ENCODE data around the gene PLA2G4B.
A peak's percentile ranks its signal among the peaks of the same experiment; 100 is the strongest.

PLA2G4B gene

DNA sequence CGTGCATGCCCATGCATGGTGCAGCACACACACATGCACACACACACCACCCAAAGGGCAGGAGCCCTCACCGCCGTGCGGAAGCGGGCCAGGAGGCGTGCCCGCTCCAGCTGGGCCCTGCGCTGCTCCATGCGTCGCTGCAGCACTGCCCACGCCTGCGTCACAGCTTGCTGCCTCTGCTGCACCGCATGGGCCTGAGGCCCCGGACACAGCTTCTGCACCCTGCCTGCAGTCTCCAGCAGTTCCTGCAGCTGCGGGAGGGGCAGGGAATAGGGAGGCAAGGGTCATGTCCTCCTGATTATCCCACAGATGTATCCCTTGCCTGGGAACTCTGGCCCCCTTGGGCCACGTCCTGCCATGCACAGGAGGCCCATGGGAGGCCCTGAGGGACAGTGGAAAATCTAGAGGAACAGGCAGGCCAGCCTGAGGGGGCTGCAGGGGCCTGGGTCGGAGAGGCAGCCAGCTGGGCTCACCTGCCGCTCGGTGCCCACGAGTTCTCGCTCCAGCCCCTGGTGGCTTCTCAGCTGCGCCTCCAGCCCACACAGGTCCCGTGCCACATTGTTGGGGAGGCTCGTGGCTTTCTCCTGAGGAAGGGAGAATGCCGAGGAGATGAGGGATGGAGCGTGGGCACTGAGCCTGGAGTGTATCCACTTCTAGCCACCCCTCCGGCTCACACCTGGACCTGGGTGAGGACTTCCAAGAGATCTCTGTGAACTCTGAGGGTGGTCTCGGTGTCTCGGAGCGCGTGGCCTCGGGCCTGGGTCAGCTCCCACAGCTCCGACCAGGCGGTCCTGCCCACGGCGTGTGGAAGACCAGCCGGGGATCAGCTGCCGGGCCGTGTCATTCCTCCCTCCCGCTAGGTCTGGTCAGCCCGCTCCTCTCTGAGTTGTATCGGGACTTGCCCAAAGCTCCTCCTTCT is 31.4 kb downstream of the PLA2G4B start:
- DNase-seq, result no peak

DNA sequence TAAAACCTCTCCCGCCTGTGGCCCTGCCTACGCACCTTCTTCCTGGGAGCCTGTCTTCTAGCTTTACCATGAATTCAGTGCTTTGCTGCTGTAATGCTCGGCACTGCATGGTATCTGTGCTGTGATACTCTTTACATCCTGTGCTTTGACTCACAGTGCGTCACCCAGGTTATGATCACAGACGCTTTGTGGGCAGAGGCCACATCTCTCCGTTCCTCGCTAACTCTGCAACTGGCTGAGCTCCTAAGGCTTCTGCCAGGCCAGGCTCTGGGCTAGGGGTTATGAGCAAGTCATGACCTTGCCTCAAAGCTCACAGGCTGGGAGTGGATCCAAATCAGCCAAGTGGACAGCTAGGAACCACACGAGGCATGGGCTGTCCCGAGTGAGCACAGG is 32.0 kb downstream of the PLA2G4B start:
- DNase-seq, result peak in 2 of 58 donors; percentile 15 to 22

GRCh38 chr15:41871175-41871905 is 32.7 kb downstream of the PLA2G4B start:
- DNase-seq, result no peak

GRCh38 chr15:41872166-41872747 is 33.6 kb downstream of the PLA2G4B start:
- no peak for DNase-seq

DNA sequence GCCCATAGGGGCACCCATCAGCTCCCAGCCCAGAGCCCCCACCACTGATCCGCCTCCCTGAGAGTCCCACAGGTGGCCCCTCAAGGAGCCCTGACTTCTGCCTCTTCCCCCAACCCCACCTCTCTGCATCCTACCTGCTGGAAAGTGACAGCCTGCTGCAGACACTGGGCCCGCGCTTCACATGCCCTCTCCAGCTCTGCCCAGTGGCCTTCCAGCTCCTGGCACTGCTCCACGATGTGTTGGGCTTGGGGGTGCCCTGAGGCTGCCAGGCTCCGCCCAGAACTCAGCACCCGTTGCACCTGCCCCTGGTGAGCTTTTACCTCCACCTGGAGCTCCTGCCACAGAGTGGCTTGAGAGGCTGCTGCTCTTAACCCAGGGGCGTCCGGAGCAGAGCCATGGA is 35.1 kb downstream of the PLA2G4B start:
- no peak for DNase-seq

DNA sequence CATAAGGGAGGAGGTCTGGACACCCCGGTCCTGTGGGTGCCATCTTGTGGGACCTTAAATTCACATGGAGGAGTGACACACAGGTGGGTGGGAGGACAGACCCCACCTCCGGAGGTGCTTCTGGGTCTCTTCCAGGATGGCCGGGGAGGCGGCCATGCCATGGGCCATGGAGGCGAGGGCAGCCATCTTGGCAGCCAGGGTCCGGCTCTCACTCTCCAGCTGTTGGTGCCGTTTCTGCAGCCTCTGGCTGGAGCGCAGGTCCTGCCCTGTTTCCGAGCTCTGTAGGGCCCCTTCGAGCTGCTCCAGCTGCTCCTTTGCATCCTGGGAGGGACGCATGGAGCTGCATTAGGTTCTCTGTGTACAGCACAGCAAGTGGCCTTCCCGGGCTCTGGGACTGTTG is 36.1 kb downstream of the PLA2G4B start:
- DNase-seq, result no peak

- DNase-seq, result no peak
Measured at GRCh38 chr15:41876007-41876406, 37.4 kb downstream of the PLA2G4B start.

DNA sequence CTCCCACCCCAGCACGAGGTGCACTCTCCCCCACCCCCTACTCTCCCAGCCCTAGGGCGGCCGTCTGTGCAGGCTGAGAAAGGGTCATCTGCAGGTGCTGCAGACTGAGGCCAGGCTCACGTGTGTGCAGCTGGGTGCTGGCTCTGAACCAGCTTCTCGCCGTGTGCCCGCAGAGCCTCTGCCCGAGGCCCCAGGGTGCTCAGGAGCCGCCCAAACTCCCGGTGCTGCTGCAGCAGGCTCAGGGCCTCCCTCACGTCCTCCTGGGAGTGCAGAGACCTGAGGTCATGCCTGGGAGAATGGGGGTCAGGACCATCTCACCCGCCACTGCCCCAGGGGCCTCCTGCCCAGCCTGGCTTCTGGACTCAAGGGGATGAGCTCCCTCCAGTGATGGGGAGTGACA is 38.0 kb downstream of the PLA2G4B start:
- DNase-seq, result no peak

GRCh38 chr15:41877631-41878354 is 39.1 kb downstream of the PLA2G4B start:
- DNase-seq, result no peak

- DNase-seq, result peak in 3 of 58 donors; percentile 3 to 24 (median 10)
Measured at GRCh38 chr15:41878355-41878699, 39.7 kb downstream of the PLA2G4B start.

GRCh38 chr15:41879321-41879845 is 40.7 kb downstream of the PLA2G4B start:
- DNase-seq, result no peak

DNA sequence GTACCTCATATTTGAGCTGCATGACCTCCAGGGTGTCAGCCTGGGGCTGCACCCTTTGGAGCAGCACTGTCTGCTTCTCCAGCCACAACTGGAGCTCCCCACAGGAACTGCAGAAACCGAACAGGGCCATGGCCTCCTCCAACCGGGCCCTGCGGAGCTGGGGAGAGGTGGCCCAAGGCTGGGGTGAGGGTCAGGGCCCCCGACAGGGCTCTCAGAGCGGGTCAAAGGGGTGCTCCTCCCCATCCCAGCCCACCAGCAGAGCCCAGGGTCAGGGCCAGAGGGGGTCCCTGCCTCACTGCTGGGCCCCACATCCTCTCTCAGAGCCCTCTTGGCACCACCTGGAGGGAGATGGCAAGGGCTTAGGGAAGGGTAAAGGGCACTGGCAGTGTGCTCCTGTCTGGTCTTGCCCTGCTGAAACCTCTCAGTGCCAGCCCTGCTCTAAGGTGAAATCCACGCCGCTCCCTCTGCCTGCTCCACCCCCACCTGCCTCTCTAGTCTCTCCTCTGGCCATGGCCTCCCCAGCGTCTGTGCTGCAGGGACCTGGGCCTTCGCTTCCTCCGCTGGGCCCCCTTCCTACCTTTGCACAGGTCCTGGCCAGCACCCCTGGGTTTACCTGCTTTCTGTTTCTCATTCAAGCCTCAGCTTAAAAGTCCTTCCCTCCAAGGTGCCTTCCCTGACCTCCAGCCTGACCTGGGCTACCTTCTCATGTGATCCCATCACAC is 41.7 kb downstream of the PLA2G4B start:
- DNase-seq, result no peak

- DNase-seq, result no peak
Measured at GRCh38 chr15:41881086-41881485, 42.4 kb downstream of the PLA2G4B start.

DNA sequence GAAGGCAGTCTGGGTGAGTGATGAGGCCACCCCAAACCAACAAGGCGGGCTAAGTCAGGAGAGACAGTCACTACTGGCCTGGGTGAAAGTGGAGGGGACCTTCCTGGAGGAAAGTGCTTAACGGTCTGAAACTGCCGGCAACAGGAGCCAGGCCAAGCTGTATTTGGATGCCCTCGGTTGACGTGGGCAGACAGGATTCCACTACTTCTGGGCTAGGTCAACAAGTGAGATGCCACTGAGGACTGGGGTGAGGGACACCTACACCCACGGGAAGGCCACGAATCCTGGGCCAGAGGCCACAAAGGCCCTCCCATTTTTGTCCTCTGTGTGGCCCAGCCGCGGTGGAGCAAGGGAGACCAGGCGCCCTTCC is 42.9 kb downstream of the PLA2G4B start:
- no peak for DNase-seq

DNA sequence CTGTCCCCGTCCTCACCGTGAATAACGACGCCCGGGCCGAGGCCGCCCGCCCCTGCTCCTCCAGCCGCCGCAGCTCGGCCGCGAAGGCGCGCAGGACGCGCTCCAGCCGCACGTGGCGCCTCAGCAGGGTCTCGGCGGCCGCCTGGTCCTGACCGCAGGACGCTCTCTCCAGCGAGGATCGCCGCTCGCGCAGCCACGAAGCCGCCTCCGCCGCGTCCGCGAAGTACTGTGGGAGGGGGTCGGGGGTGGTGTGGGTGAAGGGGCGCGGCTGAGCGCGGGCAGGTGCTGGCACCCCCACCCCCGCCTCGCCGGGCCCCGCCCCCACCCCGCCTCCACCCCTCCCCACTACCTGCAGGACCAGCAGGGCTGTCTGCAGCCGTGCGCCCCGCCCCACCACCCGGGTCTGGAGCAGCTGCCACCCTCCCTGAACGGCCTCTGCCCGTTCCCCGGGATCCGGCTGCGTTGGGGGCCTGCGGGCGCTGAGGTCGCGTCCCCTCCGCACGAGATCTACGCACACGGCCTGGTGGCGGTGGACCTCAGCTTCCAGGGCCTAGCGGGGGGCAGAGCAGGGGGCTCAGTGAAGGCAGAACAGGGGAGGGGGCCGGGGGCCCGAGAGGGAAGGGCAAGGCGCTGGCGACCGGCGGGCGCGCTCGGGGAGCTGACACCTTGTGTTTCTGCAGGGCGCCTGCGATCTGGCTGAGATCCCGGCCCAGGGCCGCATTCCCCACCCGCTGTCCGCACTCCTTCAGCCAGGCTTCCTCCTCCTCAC is 43.5 kb downstream of the PLA2G4B start:
- DNase-seq, result no peak

DNA sequence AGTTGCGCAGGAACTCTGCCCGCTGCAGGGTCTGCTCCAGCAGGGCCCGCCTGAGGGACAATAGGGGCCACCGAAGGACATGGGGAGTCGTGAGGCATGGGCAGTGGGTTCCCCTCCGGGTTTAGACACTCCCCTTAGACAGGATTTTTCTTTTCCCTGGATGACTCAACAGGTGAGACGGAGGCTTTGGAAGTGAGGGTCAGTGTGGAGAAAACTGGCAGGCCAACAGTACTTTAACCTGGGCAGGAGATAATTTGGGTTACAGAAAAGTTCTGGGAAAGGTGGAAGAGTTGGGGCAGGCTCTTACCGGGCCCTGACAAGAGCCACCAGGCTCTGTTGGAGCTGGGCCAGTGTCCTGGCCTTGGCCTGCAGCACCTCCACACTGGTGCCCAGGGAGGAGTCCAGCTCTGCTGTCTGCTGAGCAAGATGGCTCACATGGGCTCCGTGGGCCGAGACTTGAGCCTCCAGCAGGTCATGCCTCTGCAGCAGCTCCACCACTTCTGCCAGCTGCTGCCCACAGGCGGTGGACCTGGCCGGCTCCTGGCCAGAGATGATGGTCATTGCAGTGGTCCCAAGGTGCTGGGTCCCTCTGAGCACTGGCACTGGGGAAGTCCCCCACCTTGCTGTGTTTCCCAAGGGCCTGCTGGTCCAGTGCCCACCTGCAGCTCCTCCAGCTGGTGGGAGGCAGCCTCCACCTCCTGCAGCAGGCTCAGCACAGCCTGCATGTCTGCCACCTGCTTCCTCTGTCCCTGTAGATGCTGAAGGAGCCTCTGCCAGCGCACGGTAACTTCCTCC is 44.2 kb downstream of the PLA2G4B start:
- peak in 7 of 58 donors; percentile 6 to 36 (median 13) for DNase-seq

- DNase-seq, result no peak
Measured at GRCh38 chr15:41883484-41883825, 44.8 kb downstream of the PLA2G4B start.

- DNase-seq, result no peak
Measured at GRCh38 chr15:41884458-41884857, 45.8 kb downstream of the PLA2G4B start.

GRCh38 chr15:41885321-41885720 is 46.7 kb downstream of the PLA2G4B start:
- no peak for DNase-seq
